Mucosa of descending colon (tissue), 3 donors: Measurements from ENCODE around the gene MAN2B2. TPM values are rescaled to one million over a fixed set of nuclear protein-coding genes. Genes with fewer than 3 reads are reported as not detected.

Experiments
- ATAC-seq: fragments of 200-7000 bp; cut with Tn5 transposase; one replicate; pipeline ENCODE4 v1.9.1; 2020; ENCODE audit warnings: mild to moderate bottlenecking, moderate library complexity
- DNase-seq, 3 donors: peaks; one replicate each; pipeline ENCODE4 v3.0.0-alpha.2; 2020
- H3K36me3 ChIP-seq: fragments of 200-600 bp; one replicate; pipeline ENCODE4 v1.8.0; 2021; ENCODE audit warnings: low read depth, mild to moderate bottlenecking
- H3K4me1 ChIP-seq: fragments of 200-600 bp; one replicate; pipeline ENCODE4 v1.8.0; 2021; ENCODE audit warnings: low read depth, mild to moderate bottlenecking
- H3K4me3 ChIP-seq: fragments of 200-600 bp; one replicate; pipeline ENCODE4 v1.8.0; 2021; ENCODE audit warnings: mild to moderate bottlenecking
- H3K9me3 ChIP-seq: fragments of 200-600 bp; one replicate; pipeline ENCODE4 v1.8.0; 2021; ENCODE audit warnings: mild to moderate bottlenecking
- intact Hi-C, 2 donors: fragments of 100-400 bp; cut with DNase I in 1 of 2; cut with micrococcal nuclease in 1 of 2; formaldehyde crosslinking; loops; one replicate each; pipeline versions ENCODE4 v1.11.0 to v1.11.1; 2022; cut with DNase I, micrococcal nuclease
- total RNA-seq, 3 donors: library from RNA; stranded (reverse); fragmentation: NEBNext Ultra II Directional in 2 of 3; extraction: Animal tissue kit (Norgen Biotek cat#: 25700) in 2 of 3; gene quantifications; one replicate each; pipeline versions ENCODE4 v1.2.1 to v1.2.4, GENCODE V29; 2021 to 2023
- TF ChIP-seq, protein P1 (sequence below): fragments of 200-600 bp; IDR thresholded peaks from one replicate; pipeline ENCODE4 v1.8.0; 2022; ENCODE audit warnings: antibody characterized with exemption, mild to moderate bottlenecking
- donor health status: DM: no; HTN: no; CAD: no; lungs with moderate emphysema.
- donor health status: DM: no; HTN: no; CAD: no.
- donor health status: DM: no; HTN: yes; CAD: no.

MAN2B2 gene
- total RNA-seq, 3 donors from 2014 or later: 24.1 to 28.2 (median 27.2) TPM

DNA sequence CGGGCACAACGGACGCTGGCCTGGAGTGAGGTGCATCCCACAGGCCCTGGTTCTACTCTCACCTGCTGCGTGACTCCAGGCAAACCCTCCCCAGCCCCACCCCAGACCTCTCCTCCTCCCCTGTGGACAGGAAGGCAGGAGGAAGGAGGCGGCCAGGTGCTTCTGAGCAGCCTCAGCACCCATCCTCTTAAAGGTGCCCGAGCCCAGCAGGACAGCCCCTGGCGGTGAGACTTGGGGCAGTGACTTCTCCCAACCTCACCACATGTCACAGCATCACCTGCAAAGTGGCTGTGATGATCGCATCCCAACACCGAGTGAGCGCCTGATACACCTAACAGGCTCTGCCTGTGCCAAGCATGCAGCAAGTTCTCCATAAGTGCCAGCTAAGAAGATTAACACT, 17.1 kb upstream of the MAN2B2 start:
- DNase-seq (no peak), ATAC-seq (no peak)
- TF ChIP-seq, protein P1, sequence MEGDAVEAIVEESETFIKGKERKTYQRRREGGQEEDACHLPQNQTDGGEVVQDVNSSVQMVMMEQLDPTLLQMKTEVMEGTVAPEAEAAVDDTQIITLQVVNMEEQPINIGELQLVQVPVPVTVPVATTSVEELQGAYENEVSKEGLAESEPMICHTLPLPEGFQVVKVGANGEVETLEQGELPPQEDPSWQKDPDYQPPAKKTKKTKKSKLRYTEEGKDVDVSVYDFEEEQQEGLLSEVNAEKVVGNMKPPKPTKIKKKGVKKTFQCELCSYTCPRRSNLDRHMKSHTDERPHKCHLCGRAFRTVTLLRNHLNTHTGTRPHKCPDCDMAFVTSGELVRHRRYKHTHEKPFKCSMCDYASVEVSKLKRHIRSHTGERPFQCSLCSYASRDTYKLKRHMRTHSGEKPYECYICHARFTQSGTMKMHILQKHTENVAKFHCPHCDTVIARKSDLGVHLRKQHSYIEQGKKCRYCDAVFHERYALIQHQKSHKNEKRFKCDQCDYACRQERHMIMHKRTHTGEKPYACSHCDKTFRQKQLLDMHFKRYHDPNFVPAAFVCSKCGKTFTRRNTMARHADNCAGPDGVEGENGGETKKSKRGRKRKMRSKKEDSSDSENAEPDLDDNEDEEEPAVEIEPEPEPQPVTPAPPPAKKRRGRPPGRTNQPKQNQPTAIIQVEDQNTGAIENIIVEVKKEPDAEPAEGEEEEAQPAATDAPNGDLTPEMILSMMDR: no peak

GRCh38 chr4:6560416-6561172, 14.4 kb upstream of the MAN2B2 start:
- ATAC-seq (no peak), DNase-seq (no peak)
- Histone ChIP-seq H3K4me1 (peaks cover 14% of the 10 kb centered on the region), H3K36me3 (no peaks in the 10 kb centered on the region), H3K9me3 (no peaks in the 10 kb centered on the region), H3K4me3 (no peak overlapping the region)
- intact Hi-C loops: no loop called here
- TF ChIP-seq, protein P1: no peak

More for the DNA sequence above, 17.1 kb upstream of the MAN2B2 start:
- H3K9me3 ChIP-seq: no peaks in the 10 kb centered on the region
- H3K4me1 ChIP-seq: peaks cover 4% of the 10 kb centered on the region
- H3K4me3 ChIP-seq: no peak overlapping the region
- intact Hi-C loops: no loop called here
- no peaks in the 10 kb centered on the region for H3K36me3 ChIP-seq

DNA sequence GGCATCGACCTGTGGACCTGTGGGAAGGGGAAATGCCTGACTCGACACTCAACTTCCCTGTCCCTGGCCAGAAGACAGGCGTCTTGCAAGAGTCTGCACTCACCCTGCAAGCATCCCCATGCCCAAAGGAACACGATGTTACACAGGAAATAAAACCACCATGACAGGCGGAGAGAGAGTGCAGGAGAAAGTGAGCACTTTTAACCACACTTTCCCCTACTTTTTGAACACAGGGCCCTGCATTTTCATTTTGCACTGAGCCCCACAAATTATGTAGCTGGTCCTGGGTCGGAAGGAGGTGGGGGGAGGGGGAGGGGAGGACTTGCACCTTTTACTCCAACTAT, 13.8 kb upstream of the MAN2B2 start:
- ATAC-seq: no peak
- intact Hi-C loops: no loop called here
- TF ChIP-seq, protein P1: no peak

DNA sequence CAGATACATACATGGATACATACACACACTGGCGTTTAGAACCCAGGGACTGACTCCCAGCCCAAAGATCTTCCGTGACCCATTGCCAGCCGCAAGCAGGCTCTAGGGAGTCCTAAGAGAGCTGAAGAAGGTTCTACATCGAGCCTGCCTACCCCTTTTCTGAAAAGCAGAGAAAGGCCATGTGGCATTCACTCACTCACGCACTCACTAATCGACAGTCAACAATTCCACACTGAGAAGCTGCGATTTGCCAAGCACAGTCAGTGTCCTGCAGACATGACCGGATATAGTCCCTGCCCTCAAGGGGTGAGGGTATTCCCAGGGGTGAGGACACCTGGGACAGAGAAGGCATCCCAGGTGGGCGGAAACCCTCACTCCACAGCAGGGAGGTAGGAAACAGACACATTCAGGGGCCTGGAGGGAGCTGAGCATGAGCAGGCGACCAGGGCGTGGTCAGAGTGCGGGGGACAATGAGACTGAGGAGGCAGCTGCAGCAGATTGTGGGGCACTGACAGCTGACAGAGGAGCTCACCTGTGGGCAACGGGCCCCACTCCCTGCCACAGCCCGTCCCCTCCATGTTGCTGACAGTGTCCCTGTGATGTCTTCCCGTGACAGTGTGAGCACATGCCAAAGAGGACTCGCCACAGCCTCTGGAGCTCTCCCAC, 13.2 kb upstream of the MAN2B2 start:
- TF ChIP-seq, protein P1: no peak
- ATAC-seq (no peak), DNase-seq (no peak)
- peaks cover 14% of the 10 kb centered on the region for H3K4me1 ChIP-seq
- no peak overlapping the region for H3K4me3 ChIP-seq
- no peaks in the 10 kb centered on the region for H3K9me3 ChIP-seq
- intact Hi-C loops: no loop called here
- no peaks in the 10 kb centered on the region for H3K36me3 ChIP-seq

More for the DNA sequence above, 13.8 kb upstream of the MAN2B2 start:
- H3K4me1 ChIP-seq: peaks cover 14% of the 10 kb centered on the region
- H3K4me3 ChIP-seq: no peak overlapping the region
- DNase-seq: no peak
- H3K9me3 ChIP-seq: no peaks in the 10 kb centered on the region
- no peaks in the 10 kb centered on the region for H3K36me3 ChIP-seq

DNA sequence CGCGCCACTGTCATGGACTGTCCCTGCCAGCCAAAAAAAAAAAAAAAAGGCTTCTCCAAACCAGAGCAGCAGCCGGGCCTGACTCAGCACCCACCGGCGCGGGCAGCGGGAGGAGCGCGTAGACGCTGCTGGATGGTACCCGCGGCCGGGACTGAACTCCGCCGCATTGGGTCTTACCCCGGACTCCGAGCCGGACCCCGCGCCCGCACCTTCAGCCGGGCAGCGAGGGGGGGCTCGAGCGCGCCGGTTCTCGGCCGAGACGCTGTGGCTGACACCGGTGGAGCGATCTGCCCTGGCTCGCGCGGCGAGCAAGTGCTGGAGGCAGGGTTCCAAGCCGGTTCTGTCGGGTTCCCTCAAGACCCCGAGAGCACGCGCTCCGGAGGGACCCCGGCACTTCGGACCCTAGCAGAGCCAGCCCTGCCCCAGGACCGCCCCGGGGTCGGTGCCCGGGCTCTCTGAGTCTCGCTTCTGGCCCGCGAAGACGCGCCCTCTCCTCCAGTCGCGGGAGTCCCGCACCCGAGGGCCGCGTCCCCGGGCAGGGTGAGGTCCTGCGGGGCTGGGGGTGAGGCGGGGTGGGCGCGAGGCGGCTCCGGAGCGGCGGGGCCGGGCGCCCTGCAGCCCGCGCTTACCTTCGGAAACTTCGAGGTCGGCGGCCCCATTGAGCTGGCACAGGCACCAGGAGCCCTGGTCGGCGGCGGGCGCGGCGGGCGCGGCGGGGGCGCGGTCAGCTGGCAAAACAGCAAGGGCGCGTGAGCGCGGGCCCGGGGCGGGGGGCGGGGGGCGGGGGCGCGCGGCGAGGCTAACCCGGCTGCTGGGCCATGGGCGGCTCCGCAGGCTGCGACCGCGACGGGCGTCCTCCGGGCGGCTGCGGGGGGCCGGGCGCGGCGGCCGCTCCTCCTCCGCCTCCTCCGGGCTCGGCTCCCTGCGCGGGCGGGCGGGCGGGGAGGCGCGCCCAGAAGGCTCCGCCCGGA, 11.8 kb upstream of the MAN2B2 start:
- peaks cover 14% of the 10 kb centered on the region for H3K4me1 ChIP-seq
- intact Hi-C loops: no loop called here
- TF ChIP-seq, protein P1: no peak
- ATAC-seq (peak; percentile 16), DNase-seq (peak in 2 of 3 donors; percentile 46 to 59)
- H3K4me3 ChIP-seq: no peak overlapping the region
- H3K36me3 ChIP-seq: no peaks in the 10 kb centered on the region
- H3K9me3 ChIP-seq: no peaks in the 10 kb centered on the region
